Glutamatergic neuron (in vitro differentiated cells): ENCODE results near the gene CHIT1. TPM values are rescaled to one million over a fixed set of nuclear protein-coding genes. Genes with fewer than 3 reads are reported as not detected.

Source experiments
- DNase-seq: peaks from one replicate; pipeline ENCODE4 v3.0.0; 2022
- H3K27ac Mint-ChIP-seq: one replicate; pipeline ENCODE4 v1.8.0; 2020; ENCODE audit warnings: mild to moderate bottlenecking, mixed read lengths, inconsistent platforms; ENCODE audit not compliant: unreplicated experiment
- H3K27me3 Mint-ChIP-seq: one replicate; pipeline ENCODE4 v1.8.0; 2020; ENCODE audit warnings: mild to moderate bottlenecking, moderate library complexity, mixed read lengths, inconsistent platforms; ENCODE audit not compliant: unreplicated experiment
- H3K36me3 Mint-ChIP-seq: one replicate; pipeline ENCODE4 v1.8.0; 2020; ENCODE audit warnings: mild to moderate bottlenecking, mixed read lengths, inconsistent platforms; ENCODE audit not compliant: unreplicated experiment
- H3K4me1 Mint-ChIP-seq: one replicate; pipeline ENCODE4 v1.8.0; 2020; ENCODE audit warnings: mild to moderate bottlenecking, low read depth, mixed read lengths, inconsistent platforms; ENCODE audit not compliant: unreplicated experiment
- H3K4me3 Mint-ChIP-seq: one replicate; pipeline ENCODE4 v1.8.0; 2020; ENCODE audit warnings: mild to moderate bottlenecking, mixed read lengths, inconsistent platforms; ENCODE audit not compliant: unreplicated experiment
- H3K9me3 Mint-ChIP-seq: one replicate; pipeline ENCODE4 v1.8.0; 2020; ENCODE audit warnings: mild to moderate bottlenecking, moderate library complexity, mixed read lengths, inconsistent platforms; ENCODE audit not compliant: unreplicated experiment
- total RNA-seq: library from RNA; stranded (reverse); fragmentation: NEBNext Ultra II Directional; extraction: Animal tissue kit (Norgen Biotek cat#: 25700); gene quantifications from one replicate; pipeline ENCODE4 v1.2.1, GENCODE V29; 2021; ENCODE audit not compliant: unreplicated experiment
- TF ChIP-seq, protein P1 (sequence below): fragments of 200-600 bp; sonication (generic); IDR thresholded peaks from one replicate; pipeline ENCODE4 v1.5.0; 2021; ENCODE audit not compliant: partially characterized antibody, unreplicated experiment

CHIT1 gene
- total RNA-seq, 1 donor from 2014 or later: 0.10 TPM

DNA sequence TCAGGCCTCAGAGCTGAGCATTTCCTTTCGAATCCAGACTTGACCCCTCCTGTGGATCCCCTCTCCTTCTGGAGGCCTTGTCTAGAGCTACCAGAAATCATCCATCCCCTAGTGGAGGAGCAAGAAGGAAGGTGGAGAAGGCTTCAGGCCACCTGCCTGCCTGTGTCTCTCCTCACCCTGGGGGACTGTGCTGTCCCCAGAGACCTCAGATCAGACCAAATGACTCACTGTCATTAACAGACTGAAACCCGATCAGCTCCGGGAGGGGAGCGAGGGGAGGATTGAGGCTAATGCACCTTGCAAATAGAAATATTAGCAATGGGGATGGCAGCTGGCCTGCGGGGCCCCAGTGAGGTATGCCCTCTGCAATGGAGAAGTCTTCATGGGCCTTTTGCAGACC, 55.9 kb downstream of the CHIT1 start:
- TF ChIP-seq, protein P1, sequence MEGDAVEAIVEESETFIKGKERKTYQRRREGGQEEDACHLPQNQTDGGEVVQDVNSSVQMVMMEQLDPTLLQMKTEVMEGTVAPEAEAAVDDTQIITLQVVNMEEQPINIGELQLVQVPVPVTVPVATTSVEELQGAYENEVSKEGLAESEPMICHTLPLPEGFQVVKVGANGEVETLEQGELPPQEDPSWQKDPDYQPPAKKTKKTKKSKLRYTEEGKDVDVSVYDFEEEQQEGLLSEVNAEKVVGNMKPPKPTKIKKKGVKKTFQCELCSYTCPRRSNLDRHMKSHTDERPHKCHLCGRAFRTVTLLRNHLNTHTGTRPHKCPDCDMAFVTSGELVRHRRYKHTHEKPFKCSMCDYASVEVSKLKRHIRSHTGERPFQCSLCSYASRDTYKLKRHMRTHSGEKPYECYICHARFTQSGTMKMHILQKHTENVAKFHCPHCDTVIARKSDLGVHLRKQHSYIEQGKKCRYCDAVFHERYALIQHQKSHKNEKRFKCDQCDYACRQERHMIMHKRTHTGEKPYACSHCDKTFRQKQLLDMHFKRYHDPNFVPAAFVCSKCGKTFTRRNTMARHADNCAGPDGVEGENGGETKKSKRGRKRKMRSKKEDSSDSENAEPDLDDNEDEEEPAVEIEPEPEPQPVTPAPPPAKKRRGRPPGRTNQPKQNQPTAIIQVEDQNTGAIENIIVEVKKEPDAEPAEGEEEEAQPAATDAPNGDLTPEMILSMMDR: no peak
- peaks cover 13% of the 10 kb centered on the region for H3K27me3 Mint-ChIP-seq
- peaks cover 17% of the 10 kb centered on the region for H3K4me1 Mint-ChIP-seq
- DNase-seq: peak; percentile 64
- peaks cover 6% of the 10 kb centered on the region for H3K9me3 Mint-ChIP-seq
- peak overlapping the region; percentile 38 for H3K4me3 Mint-ChIP-seq
- H3K27ac Mint-ChIP-seq: peak overlapping the region; percentile 43
- H3K36me3 Mint-ChIP-seq: no peaks in the 10 kb centered on the region

DNA sequence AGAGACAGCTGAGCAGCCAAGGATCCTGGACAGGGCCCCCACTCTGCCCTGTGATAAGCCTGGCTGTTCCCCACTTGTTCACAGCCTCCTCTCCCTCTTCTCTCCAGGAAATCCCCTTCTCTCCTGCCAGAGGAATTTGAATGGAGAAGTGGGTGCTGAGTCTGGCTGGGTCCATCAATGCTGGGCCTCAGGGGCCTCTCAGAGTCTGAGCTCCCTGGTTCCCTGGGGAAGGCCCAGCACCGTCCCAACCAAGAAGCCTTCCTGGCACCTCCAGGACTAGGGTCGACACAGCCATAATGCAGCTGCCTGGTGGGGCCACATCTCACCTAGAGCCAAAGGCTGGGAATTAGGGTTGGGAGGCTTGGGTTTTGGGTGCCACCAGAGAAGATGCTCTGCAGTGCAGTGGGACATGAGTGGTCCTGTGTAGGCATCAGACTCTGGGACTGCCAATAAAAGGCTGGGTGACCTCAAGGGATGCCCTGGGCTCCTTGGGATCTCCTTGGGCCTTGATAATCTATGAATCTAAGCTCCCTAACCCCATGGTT, 56.4 kb downstream of the CHIT1 start:
- H3K9me3 Mint-ChIP-seq: peaks cover 4% of the 10 kb centered on the region
- DNase-seq: no peak
- TF ChIP-seq, protein P1: no peak
- no peaks in the 10 kb centered on the region for H3K36me3 Mint-ChIP-seq
- H3K4me1 Mint-ChIP-seq: peaks cover 15% of the 10 kb centered on the region
- no peak overlapping the region for H3K4me3 Mint-ChIP-seq
- no peak overlapping the region for H3K27ac Mint-ChIP-seq
- peaks cover 13% of the 10 kb centered on the region for H3K27me3 Mint-ChIP-seq

DNA sequence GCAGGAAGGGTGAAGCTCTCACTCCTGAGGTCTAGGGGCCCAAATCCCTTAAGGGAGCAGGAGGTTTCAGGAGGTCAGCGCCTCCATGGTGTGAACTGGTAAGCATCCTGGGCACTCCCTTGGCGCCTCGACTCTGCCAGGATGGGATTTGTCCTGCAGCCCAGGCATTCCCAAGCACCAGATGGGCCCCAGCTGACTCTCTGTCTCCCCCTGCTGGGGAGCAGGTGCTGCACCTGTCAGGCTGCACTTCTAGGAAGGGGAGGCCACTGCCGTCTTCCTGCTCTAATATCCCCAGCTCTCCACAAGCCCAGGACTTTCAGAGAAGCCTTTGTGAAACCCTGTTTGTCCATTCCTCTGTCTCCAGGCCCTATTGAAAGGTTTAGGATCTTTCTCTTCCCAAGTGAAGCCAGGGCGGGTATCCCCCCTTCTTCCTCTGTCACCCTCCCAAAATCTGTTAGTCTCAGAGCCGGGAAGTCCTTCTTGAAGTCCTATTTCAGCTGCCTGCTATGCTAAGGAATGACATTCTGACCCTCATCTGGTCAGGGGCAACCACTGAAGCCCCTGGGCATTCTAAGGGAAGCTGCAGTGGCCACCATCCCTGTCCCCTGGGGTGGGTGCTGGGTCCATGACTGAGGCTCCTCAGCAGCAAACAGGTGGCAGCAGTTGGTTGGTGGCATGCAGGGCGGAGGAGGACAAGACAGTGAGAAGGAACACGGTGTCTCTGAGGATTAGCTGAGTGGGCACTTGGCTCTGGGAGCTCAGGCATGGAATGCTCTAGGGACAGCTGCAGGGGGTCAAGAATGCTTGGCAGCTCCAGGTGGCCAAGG, 57.1 kb downstream of the CHIT1 start:
- H3K4me1 Mint-ChIP-seq: peaks cover 11% of the 10 kb centered on the region
- H3K36me3 Mint-ChIP-seq: no peaks in the 10 kb centered on the region
- TF ChIP-seq, protein P1: peak; percentile 70
- DNase-seq: peak; percentile 65
- H3K9me3 Mint-ChIP-seq: peaks cover 4% of the 10 kb centered on the region
- H3K4me3 Mint-ChIP-seq: no peak overlapping the region
- H3K27ac Mint-ChIP-seq: no peak overlapping the region
- H3K27me3 Mint-ChIP-seq: peaks cover 11% of the 10 kb centered on the region

DNA sequence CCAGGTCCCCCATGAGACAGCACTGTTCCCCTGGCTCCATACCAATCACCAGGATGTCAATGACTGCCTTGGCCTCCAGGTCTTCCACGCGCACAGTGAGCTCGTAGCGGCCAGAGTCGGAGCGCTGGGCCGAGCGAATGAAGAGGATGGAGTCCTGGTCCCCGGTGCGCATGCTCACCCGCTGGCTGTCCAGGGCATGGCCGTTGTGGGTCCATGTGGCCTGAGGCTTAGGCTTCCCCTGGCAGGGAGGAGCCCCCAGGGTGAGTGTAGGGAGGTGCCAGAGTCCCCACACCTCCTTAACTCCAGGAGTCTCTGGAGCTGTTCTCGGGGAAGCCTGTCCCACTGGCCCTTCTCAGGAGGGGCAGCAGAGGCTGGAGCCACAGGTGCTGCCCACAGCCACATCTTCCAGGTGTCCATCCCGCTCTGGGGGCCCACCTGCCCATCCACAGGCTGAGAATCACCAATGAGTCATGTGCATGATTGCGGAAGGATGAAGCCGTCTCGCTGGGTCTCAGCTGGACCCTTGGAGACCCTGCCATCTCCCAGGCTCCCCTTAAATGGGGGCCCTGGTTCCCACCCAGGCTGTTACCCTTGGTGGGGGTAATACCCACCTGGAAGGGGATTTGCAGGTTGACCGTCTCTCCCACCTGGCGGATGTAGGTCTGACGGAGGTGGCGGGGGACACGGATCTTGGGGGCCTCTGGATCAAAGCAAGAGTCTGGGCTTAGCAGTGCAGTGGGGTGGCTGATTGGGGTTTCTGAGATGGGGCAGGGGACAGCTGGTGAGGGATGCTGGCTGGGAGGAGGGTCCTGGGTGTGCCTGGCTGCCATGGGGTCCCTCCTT, 57.9 kb downstream of the CHIT1 start:
- Mint-ChIP-seq H3K4me1 (peaks cover 9% of the 10 kb centered on the region), H3K9me3 (no peaks in the 10 kb centered on the region), H3K4me3 (no peak overlapping the region), H3K27ac (no peak overlapping the region), H3K27me3 (peaks cover 6% of the 10 kb centered on the region), H3K36me3 (no peaks in the 10 kb centered on the region)
- no peak for DNase-seq
- TF ChIP-seq, protein P1: no peak
